ENCODE measurements around the gene ABLIM2. TPM values are rescaled to one million over a fixed set of nuclear protein-coding genes. Genes with fewer than 3 reads are reported as not detected.

The ABLIM2 gene
- total RNA-seq, 2 experiments from 2014 or later: 0.32 to 0.54 TPM

GRCh38 chr4:8081171-8081570 is 77.4 kb downstream of the ABLIM2 start:
- Mint-ChIP-seq H3K36me3 (ENCODE audit: low read depth) (no peaks in the 10 kb centered on the region), H3K27ac (no peak overlapping the region), H3K9me3 (no peaks in the 10 kb centered on the region), H3K4me1 (ENCODE audit: low read depth) (no peaks in the 10 kb centered on the region), H3K27me3 (no peaks in the 10 kb centered on the region), H3K4me3 (no peak overlapping the region)
- DNase-seq (no peak), ATAC-seq (no peak)
- intact Hi-C loops (cut with micrococcal nuclease): no loop called here
- no peak for TF ChIP-seq CTCF (IDR thresholded peaks at IDR 0.05)
- POLR2A ChIA-PET: no interaction called here
- CTCF ChIA-PET: no interaction called here

- intact Hi-C loops (cut with micrococcal nuclease): no loop called here
- POLR2A ChIA-PET: no interaction called here
- Mint-ChIP-seq H3K9me3 (no peaks in the 10 kb centered on the region), H3K27me3 (no peaks in the 10 kb centered on the region), H3K27ac (no peak overlapping the region), H3K4me1 (ENCODE audit: low read depth) (no peaks in the 10 kb centered on the region), H3K36me3 (ENCODE audit: low read depth) (no peaks in the 10 kb centered on the region), H3K4me3 (no peak overlapping the region)
- no peak for DNase-seq
- TF ChIP-seq CTCF (IDR thresholded peaks at IDR 0.05): no peak
- CTCF ChIA-PET: no interaction called here
- no peak for ATAC-seq
Measured at GRCh38 chr4:8080754-8081065, 77.9 kb downstream of the ABLIM2 start.

- no peaks in the 10 kb centered on the region for H3K4me1 Mint-ChIP-seq (ENCODE audit: low read depth)
- ChIA-PET POLR2A (interaction anchor here (0.6 to 0.8 kb wide), 2 partner anchors 12 to 18 kb away, joined by 3 read pairs; no protein-coding TSS in a partner anchor), CTCF (no interaction called here)
- no peaks in the 10 kb centered on the region for H3K36me3 Mint-ChIP-seq (ENCODE audit: low read depth)
- H3K27me3 Mint-ChIP-seq: no peaks in the 10 kb centered on the region
- intact Hi-C loops (cut with micrococcal nuclease): no loop called here
- no peak overlapping the region for H3K27ac Mint-ChIP-seq
- H3K4me3 Mint-ChIP-seq: no peak overlapping the region
- ATAC-seq: no peak
- no peaks in the 10 kb centered on the region for H3K9me3 Mint-ChIP-seq
- DNase-seq: no peak
- TF ChIP-seq CTCF (IDR thresholded peaks at IDR 0.05): no peak
Measured at GRCh38 chr4:8079916-8080753, 78.5 kb downstream of the ABLIM2 start.

GRCh38 chr4:8079031-8079885 is 79.4 kb downstream of the ABLIM2 start:
- ChIA-PET CTCF (no interaction called here), POLR2A (interaction anchor here (0.6 to 0.8 kb wide), 2 partner anchors 13 to 19 kb away, joined by 3 read pairs; no protein-coding TSS in a partner anchor)
- Mint-ChIP-seq H3K36me3 (ENCODE audit: low read depth) (no peaks in the 10 kb centered on the region), H3K4me1 (ENCODE audit: low read depth) (no peaks in the 10 kb centered on the region), H3K27me3 (no peaks in the 10 kb centered on the region), H3K4me3 (no peak overlapping the region), H3K27ac (no peak overlapping the region), H3K9me3 (no peaks in the 10 kb centered on the region)
- intact Hi-C loops (cut with micrococcal nuclease): no loop called here
- DNase-seq (no peak), ATAC-seq (no peak)
- TF ChIP-seq CTCF (IDR thresholded peaks at IDR 0.05): no peak

- intact Hi-C loops (cut with micrococcal nuclease): no loop called here
- no peak for ATAC-seq
- H3K9me3 Mint-ChIP-seq: no peaks in the 10 kb centered on the region
- H3K36me3 Mint-ChIP-seq (ENCODE audit: low read depth): no peaks in the 10 kb centered on the region
- no peak overlapping the region for H3K27ac Mint-ChIP-seq
- DNase-seq: no peak
- POLR2A ChIA-PET: no interaction called here
- H3K4me1 Mint-ChIP-seq (ENCODE audit: low read depth): no peaks in the 10 kb centered on the region
- no peaks in the 10 kb centered on the region for H3K27me3 Mint-ChIP-seq
- CTCF ChIA-PET: no interaction called here
- no peak for TF ChIP-seq CTCF (IDR thresholded peaks at IDR 0.05)
- no peak overlapping the region for H3K4me3 Mint-ChIP-seq
Measured at GRCh38 chr4:8078610-8079015, 80.0 kb downstream of the ABLIM2 start.

Data from activated CD8-positive, alpha-beta T cell treated with anti-CD3 and anti-CD28 coated beads for 36 hours (primary cell).